ENCODE results near the gene CCDC112.

Gene CCDC112

GRCh38 chr5:115296124-115297022, at the start of gene CCDC112:
Gene CCDC112, minus strand, starts transcription at chr5:115296654. Its CDS starts 111 bp downstream, at chr5:115296543.
- no peak for TF ChIP-seq GATA3 (IDR thresholded peaks at IDR 0.05; ENCODE audit: low read depth, low read length)
- no peak; the same call in 1 of the 2 replicates for TF ChIP-seq GATA2 (IDR thresholded peaks at IDR 0.05; ENCODE audit: low read depth, low read length)

- no peak for TF ChIP-seq GATA2 (IDR thresholded peaks at IDR 0.05; ENCODE audit: low read depth, low read length)
- TF ChIP-seq GATA3 (IDR thresholded peaks at IDR 0.05; ENCODE audit: low read depth, low read length), result no peak
These were observed 48.9 kb upstream of the CCDC112 start for GRCh38 chr5:115345344-115345743.

GRCh38 chr5:115343855-115344254, 47.4 kb upstream of the CCDC112 start:
- no peak for TF ChIP-seq GATA3 (IDR thresholded peaks at IDR 0.05; ENCODE audit: low read depth, low read length)
- no peak for TF ChIP-seq GATA2 (IDR thresholded peaks at IDR 0.05; ENCODE audit: low read depth, low read length)

GRCh38 chr5:115342590-115343377, 46.3 kb upstream of the CCDC112 start:
- TF ChIP-seq GATA3 (IDR thresholded peaks at IDR 0.05; ENCODE audit: low read depth, low read length) (no peak), GATA2 (IDR thresholded peaks at IDR 0.05; ENCODE audit: low read depth, low read length) (no peak)

- TF ChIP-seq GATA2 (IDR thresholded peaks at IDR 0.05; ENCODE audit: low read depth, low read length) (no peak), GATA3 (IDR thresholded peaks at IDR 0.05; ENCODE audit: low read depth, low read length) (no peak)
These were observed 45.3 kb upstream of the CCDC112 start for GRCh38 chr5:115341745-115342144.

- no peak for TF ChIP-seq GATA2 (IDR thresholded peaks at IDR 0.05; ENCODE audit: low read depth, low read length)
- no peak for TF ChIP-seq GATA3 (IDR thresholded peaks at IDR 0.05; ENCODE audit: low read depth, low read length)
These were observed 42.4 kb upstream of the CCDC112 start for GRCh38 chr5:115338851-115339250.

GRCh38 chr5:115337882-115338281, 41.4 kb upstream of the CCDC112 start:
- no peak for TF ChIP-seq GATA2 (IDR thresholded peaks at IDR 0.05; ENCODE audit: low read depth, low read length)

GRCh38 chr5:115336964-115337363, 40.5 kb upstream of the CCDC112 start:
- TF ChIP-seq GATA3 (IDR thresholded peaks at IDR 0.05; ENCODE audit: low read depth, low read length) (no peak), GATA2 (IDR thresholded peaks at IDR 0.05; ENCODE audit: low read depth, low read length) (no peak)

GRCh38 chr5:115336201-115336720, 39.8 kb upstream of the CCDC112 start:
- no peak for TF ChIP-seq GATA2 (IDR thresholded peaks at IDR 0.05; ENCODE audit: low read depth, low read length)
- TF ChIP-seq GATA3 (IDR thresholded peaks at IDR 0.05; ENCODE audit: low read depth, low read length), result no peak

GRCh38 chr5:115335301-115335700, 38.8 kb upstream of the CCDC112 start:
- no peak for TF ChIP-seq GATA2 (IDR thresholded peaks at IDR 0.05; ENCODE audit: low read depth, low read length)
- TF ChIP-seq GATA3 (IDR thresholded peaks at IDR 0.05; ENCODE audit: low read depth, low read length), result no peak

GRCh38 chr5:115333164-115333563, 36.7 kb upstream of the CCDC112 start:
- TF ChIP-seq GATA2 (IDR thresholded peaks at IDR 0.05; ENCODE audit: low read depth, low read length) (no peak), GATA3 (IDR thresholded peaks at IDR 0.05; ENCODE audit: low read depth, low read length) (no peak)

- no peak for TF ChIP-seq GATA2 (IDR thresholded peaks at IDR 0.05; ENCODE audit: low read depth, low read length)
- no peak for TF ChIP-seq GATA3 (IDR thresholded peaks at IDR 0.05; ENCODE audit: low read depth, low read length)
These were observed 34.4 kb upstream of the CCDC112 start for GRCh38 chr5:115330830-115331229.

GRCh38 chr5:115329475-115329874, 33.0 kb upstream of the CCDC112 start:
- TF ChIP-seq GATA3 (IDR thresholded peaks at IDR 0.05; ENCODE audit: low read depth, low read length) (no peak), GATA2 (IDR thresholded peaks at IDR 0.05; ENCODE audit: low read depth, low read length) (no peak)

- TF ChIP-seq GATA2 (IDR thresholded peaks at IDR 0.05; ENCODE audit: low read depth, low read length) (no peak), GATA3 (IDR thresholded peaks at IDR 0.05; ENCODE audit: low read depth, low read length) (no peak)
These were observed 29.0 kb upstream of the CCDC112 start for GRCh38 chr5:115325296-115325959.

Measured in SH-SY5Y (cell line).